Measurements from ENCODE around the gene CMTM4. TPM values are rescaled to one million over a fixed set of nuclear protein-coding genes. Genes with fewer than 3 reads are reported as not detected.

CMTM4 gene
- total RNA-seq, 1 donor from 2014 or later: 11.3 TPM

- no peak for DNase-seq
- TF ChIP-seq CTCF (IDR thresholded peaks at IDR 0.05; ENCODE audit: borderline replicate concordance): peak; percentile 63
- Histone ChIP-seq H3K4me1 (peaks cover 73% of the 10 kb centered on the region), H3K27me3 (ENCODE audit: low read depth) (no peaks in the 10 kb centered on the region), H3K36me3 (peaks cover 64% of the 10 kb centered on the region), H3K4me3 (no peak overlapping the region), H3K9me3 (replicated peaks) (no peaks in the 10 kb centered on the region), H3K27ac (replicated peaks) (peak overlapping the region; percentile 87)
- intact Hi-C loops (cut with micrococcal nuclease): no loop called here
Measured at GRCh38 chr16:66740010-66740409, 43.5 kb upstream of the CMTM4 start.

- DNase-seq: no peak
- Histone ChIP-seq H3K27ac (replicated peaks) (no peak overlapping the region), H3K27me3 (ENCODE audit: low read depth) (no peaks in the 10 kb centered on the region), H3K4me3 (no peak overlapping the region), H3K36me3 (peaks cover 75% of the 10 kb centered on the region), H3K9me3 (replicated peaks) (no peaks in the 10 kb centered on the region), H3K4me1 (peaks cover 38% of the 10 kb centered on the region)
- intact Hi-C loops (cut with micrococcal nuclease): no loop called here
- no peak for TF ChIP-seq CTCF (IDR thresholded peaks at IDR 0.05; ENCODE audit: borderline replicate concordance)
Measured at GRCh38 chr16:66735891-66736290, 39.3 kb upstream of the CMTM4 start.

GRCh38 chr16:66731101-66731500 lies 34.6 kb upstream of the CMTM4 start:
- H3K27ac ChIP-seq (replicated peaks): no peak overlapping the region
- no peak for TF ChIP-seq CTCF (IDR thresholded peaks at IDR 0.05; ENCODE audit: borderline replicate concordance)
- no peaks in the 10 kb centered on the region for H3K27me3 ChIP-seq (ENCODE audit: low read depth)
- H3K9me3 ChIP-seq (replicated peaks): no peaks in the 10 kb centered on the region
- DNase-seq: no peak
- no peak overlapping the region for H3K4me3 ChIP-seq
- intact Hi-C loops (cut with micrococcal nuclease): no loop called here
- H3K4me1 ChIP-seq: peaks cover 11% of the 10 kb centered on the region
- H3K36me3 ChIP-seq: peaks cover 92% of the 10 kb centered on the region

GRCh38 chr16:66728804-66729203 lies 32.3 kb upstream of the CMTM4 start:
- intact Hi-C loops (cut with micrococcal nuclease): loop anchor here (10.0 kb wide), 1 partner anchor 136 kb away; no protein-coding TSS in a partner anchor

GRCh38 chr16:66728117-66728787 lies 31.7 kb upstream of the CMTM4 start:
- H3K9me3 ChIP-seq (replicated peaks): no peaks in the 10 kb centered on the region
- H3K36me3 ChIP-seq: peaks cover 92% of the 10 kb centered on the region
- peak; percentile 80 for TF ChIP-seq CTCF (IDR thresholded peaks at IDR 0.05; ENCODE audit: borderline replicate concordance)
- peaks cover 11% of the 10 kb centered on the region for H3K4me1 ChIP-seq
- no peaks in the 10 kb centered on the region for H3K27me3 ChIP-seq (ENCODE audit: low read depth)
- DNase-seq: no peak
- H3K4me3 ChIP-seq: no peak overlapping the region
- H3K27ac ChIP-seq (replicated peaks): peak overlapping the region; percentile 0
- intact Hi-C loops (cut with micrococcal nuclease): loop anchor here (10.0 kb wide), 1 partner anchor 137 kb away; no protein-coding TSS in a partner anchor

More at GRCh38 chr16:66728804-66729203, 32.3 kb upstream of the CMTM4 start:
- Histone ChIP-seq H3K9me3 (replicated peaks) (no peaks in the 10 kb centered on the region), H3K27me3 (ENCODE audit: low read depth) (no peaks in the 10 kb centered on the region), H3K27ac (replicated peaks) (peak overlapping the region; percentile 0), H3K36me3 (peaks cover 92% of the 10 kb centered on the region), H3K4me1 (peaks cover 11% of the 10 kb centered on the region), H3K4me3 (no peak overlapping the region)
- no peak for TF ChIP-seq CTCF (IDR thresholded peaks at IDR 0.05; ENCODE audit: borderline replicate concordance)
- DNase-seq: no peak

All from left ventricle myocardium inferior (tissue), 1 donor.